ENCODE measurements around the gene TIMM17A.
"Not testable (repeated sequence)": the region's sequence is repeated elsewhere in the genome, so short reads cannot be mapped to it uniquely, and the experiment has no call there.

TIMM17A gene

DNA sequence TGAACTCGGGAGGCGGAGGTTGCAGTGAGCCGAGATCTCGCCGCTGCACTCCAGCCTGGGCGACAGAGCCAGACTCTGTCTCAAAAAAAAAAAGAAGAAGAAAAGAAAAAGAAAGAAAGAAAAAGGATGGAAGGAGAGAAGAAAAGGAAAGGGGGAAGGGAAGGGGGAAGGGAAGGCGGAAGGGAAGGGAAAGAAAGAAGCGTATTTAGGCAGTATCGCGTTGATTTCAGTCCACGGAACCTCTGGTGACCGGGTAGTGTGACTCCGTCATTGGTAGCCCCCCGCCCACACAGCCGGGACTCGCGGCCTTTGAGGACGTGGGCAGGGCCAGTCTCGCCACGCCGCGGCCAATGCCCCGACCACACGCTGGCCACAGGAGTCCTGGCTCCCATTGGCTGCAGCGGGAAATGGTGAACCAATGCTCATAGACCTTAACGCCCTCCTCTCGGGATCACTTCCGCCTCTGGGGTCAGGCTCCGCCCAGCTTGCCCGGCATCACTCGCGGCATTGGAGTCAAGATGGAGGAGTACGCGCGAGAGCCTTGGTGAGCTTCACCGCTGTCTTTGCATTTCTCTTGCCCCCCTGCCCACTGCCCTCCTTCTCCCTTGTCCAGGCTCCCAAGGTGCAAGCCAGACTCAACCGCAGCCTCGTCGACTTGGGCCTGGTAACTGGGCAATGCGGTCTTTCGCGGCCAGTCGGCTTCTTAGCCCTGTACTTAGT lies at the start of gene TIMM17A:
Gene TIMM17A, plus strand, starts transcription at position 495 of the 720 bp plus-strand sequence. Its CDS starts 24 bp downstream, at position 519.
- DNase-seq = peak; percentile 98

DNA sequence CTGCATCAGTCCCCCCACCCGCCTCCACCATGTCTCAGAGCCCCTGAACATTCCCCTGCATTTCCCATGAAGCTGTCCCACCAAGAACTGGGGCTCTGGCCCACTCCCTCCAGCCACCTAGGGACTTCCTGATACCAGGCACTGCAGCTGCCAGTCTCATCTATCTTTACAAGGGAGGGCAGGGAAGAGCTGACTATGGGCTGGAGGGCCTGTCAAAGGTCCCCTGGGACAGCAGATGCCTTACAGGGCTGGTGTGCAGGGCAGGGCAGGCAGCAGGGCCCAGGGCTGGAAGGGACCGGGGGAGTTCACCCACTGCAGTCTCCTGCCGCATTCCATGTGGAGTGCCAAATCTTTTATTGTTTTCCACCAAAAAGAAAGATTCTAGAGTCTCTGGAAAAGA lies 49.0 kb upstream of the TIMM17A start:
- no peak for DNase-seq

DNA sequence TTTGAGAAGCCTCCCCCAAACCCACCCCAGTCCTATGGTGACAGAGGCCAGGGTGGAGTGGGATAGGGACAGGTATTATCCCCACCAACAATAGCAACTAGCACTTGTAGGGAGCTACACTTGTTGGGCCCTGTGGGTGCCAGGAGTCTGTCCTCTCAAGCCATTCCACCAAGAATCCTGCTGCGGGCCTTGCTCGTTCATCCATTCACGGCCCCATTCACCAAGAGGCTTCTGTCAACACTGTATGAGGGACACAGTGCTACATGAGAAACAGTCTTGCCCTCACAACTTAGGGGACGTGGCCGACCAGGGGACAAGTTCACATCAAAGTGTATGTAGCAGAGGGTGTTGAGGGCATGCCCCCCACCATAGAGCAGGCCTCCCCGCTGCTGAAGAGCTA lies 47.7 kb upstream of the TIMM17A start:
- DNase-seq = no peak

DNA sequence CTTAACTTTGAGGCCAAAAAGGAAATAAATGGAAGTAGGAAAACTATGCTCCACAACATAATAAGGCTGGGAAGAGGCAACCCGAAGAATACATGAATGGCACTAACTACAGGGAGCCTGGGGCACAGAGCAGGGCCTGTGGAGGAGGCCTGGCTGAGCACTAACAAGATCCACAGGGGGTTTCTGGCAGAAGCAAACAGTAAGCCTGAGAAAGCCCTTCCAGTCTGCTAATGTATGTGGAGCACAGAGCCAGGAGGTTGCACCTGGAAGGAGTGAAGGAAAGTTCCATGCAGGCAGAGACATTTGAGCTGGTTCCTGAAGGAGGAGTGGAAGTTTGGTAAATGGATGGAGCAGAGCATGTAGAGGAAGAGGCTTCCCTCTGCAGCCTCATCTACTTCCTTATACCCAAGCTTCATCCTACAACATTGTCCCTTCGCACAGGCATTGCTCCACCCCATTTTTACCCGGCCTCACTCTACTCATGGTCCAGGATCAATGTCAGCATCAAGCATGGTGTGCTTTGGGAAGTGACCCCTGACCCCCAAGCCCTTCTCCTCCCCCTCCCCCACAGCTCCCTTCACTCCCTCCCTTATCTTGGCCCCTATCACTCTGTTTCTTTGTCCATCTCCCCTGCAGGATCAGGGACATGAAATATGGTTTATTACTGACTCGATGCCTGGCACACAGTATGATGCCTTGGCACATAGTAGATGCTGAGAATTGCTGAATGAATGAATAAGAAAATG lies 43.3 kb upstream of the TIMM17A start:
- no peak for DNase-seq

DNA sequence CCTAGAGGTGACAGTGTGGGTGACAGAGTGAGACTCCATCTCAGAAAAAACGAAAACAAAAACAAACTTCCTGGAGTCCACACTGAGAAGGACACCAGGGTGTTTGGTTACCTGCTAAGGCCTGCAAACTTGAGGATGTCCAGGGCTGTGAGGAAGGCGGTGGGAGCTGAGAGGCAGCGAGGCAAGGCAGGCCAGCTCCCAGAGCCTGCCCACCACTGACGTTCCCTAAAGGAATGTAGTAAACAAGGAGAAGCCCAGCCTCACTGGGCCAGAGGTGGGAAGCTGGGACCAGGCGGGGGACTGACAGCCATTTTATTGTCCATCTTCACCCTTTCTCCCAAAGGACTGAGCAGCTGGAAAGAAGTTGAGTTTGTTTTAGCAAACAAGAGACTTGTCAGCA lies 42.5 kb upstream of the TIMM17A start:
- DNase-seq = no peak

DNA sequence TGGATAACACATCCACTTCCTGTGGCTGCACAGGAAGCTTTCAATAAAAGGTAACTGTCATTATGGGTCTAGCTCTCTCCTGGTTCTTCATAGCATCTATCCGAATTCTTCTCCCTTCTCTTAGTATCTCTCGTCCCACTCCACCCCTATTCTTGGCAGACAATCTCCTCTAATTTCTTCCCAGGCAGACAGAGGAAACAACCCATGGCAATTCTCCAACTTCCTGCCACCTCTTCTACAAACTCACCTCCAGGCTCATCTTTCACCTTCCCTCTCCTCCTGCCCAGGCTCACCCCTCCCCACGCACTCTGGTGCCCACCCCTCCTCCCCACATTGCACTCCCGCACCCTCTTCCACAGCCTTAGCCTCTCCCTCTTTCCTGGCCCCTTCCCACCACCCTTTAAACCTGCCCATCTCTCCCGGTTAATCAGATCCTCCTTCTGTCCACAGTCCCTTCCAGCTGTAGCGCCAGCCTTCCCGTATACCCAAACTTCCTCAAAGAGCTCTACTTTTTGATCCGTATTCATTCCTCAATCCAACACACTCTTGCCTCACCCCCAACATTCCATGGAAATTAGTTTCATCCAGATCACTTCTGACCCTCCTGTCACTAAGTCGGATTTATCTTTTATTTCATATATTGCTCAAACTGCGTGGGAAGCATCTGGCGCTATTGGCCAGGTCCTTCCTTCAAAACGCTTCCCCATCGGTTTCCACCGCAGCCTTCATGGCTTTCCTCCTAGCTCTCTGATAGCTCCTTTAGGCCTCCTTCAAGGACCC lies 40.7 kb upstream of the TIMM17A start:
- no peak for DNase-seq

DNA sequence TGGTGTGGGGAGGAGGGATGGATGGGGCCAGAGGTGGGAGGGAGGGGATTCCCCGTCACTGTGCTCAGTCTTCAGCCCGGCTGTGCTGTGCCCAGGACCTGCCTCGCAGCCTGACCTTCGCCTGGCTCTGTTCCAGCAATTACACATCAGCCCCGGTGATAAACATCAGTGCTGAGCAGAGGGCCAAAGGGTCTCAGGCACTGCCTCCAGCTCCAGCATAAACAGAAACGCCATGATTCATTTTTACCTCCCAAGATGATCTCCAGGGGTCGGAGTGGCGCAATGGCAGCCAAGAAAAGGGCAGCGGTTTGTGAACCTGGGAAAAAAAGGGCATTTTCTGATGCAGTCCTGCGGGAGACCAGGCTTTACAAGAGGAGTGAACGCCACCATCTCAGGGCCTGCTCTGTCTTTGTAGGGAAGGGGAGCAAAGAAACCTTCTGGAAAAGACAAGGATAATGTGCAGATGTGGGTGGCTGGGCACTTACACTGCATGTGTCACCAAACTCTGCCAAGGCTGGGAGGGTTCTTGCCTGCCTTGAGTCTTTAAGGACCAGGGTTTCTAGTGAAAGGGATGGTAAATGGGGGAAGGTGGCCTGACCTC lies 38.6 kb upstream of the TIMM17A start:
- no peak for DNase-seq

DNA sequence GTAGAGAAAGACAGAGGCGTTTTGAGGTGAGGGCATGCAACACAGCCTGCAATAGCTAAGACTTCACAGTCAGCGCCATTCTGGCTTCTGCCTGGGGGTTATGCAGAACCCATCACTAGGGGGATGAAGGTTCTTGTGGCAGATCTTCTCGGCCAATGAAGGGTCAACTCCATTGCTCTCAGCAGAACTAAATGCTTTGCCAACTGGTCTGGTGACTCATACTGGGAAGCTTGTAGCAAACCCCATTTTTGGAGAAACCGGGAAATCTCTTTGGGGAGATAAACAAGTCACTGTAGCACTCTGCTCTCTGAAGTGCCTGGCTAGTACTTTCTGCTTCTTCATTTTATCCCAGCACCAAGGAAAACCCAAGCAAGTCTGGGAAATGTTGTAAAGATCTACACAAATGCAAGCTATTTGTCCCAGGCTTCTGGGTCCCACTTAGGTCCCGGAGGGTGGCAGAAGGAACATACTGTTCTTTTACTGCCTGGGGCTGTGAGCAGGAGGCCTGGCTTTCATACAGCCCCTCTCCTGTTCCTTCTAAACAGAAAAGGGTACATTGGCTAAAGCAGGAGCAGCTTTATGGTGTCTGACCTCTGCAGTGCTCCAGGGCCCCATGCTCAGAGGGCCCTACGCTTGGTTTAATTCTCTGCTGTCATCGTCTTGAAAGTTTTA lies 37.8 kb upstream of the TIMM17A start:
- no peak for DNase-seq

DNA sequence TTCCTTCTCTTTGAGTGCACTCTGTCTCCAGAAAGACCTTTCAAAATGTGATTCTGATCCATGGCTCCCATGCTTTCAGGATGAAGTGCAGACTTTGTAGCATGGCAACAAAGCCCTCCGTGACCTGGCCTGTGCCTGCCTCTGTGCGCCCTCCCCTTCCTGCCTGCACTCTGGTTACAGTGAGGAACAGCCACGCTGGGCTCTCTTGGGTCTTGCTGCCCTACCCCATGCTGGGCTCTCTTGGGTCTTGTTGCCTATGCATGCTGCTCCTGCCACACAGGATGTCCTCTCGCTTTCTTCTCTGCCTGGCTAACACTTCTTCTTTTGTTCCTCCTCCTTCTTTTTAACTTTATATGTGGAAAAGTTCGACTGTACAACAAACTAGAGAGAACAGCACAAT lies 37.0 kb upstream of the TIMM17A start:
- DNase-seq = no peak

DNA sequence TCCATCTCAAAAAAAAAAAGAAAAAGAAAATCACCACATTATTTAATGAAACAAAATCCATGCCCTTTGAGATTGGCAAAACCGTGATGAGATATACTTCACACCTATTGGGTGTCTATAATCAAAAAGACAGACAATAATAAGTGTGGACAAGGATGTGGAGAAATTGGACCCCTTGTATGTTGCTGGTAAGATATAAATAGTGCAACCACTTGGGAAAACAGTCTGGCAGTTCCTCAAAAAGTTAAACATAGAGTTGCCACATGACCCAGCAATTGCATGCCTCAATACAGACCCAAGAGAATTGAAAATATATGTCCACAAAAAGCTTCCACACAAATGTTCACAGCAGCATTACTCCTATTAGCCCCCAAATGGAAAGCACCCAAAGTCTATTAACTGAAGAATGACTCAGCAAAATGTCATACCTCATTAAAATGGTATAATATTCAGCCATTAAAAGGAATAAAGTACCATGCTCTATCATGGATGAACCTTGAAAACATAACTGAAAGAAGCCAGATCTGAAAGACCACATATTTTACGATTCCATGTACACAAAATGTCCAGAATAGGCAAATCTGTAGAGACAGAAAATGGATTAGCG lies 33.2 kb upstream of the TIMM17A start:
- DNase-seq = no peak

DNA sequence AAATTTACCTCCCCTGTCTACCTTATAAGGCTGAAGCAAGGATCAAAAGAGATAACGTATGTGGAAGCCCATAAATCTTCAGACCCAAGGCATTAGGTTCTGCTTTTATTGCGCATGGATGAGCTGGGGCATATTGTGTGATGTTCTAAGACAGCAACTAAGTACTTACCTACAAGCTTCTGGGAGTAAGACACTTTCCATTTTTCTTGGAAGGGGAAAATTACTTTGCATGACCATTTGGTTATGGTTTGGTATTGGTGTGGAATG lies 30.1 kb upstream of the TIMM17A start:
- no peak for DNase-seq

DNA sequence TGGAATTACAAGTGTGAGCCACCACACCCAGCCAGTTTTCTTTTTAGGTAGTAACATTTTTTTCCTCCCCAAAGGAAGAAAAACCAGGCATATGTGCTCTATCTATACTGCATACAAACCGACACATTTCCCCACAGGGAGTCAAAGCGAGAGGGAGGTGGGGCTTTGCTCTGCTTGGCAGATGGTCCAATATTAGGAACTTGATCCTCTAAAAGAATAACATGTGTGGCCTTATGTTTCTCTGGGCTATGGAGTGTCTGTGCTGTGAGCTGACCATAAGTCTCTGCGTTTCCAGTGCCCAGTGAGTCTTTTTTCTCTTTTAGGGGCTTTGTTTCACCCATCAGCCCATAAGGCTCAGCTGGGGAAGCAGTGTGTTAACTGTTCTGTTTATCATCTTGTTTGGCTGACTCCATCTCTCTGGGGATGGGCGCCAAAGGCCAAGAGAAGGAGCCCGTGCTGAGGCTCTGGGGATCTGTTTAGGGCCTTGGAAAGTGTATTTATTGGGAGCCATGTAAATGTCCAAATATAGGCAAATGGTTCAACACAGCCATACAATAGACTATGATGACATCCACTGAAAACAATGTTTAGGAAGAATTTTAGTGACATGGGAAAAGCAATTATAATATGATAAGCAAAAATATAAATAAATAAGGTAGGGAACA lies 29.2 kb upstream of the TIMM17A start:
- no peak for DNase-seq

DNA sequence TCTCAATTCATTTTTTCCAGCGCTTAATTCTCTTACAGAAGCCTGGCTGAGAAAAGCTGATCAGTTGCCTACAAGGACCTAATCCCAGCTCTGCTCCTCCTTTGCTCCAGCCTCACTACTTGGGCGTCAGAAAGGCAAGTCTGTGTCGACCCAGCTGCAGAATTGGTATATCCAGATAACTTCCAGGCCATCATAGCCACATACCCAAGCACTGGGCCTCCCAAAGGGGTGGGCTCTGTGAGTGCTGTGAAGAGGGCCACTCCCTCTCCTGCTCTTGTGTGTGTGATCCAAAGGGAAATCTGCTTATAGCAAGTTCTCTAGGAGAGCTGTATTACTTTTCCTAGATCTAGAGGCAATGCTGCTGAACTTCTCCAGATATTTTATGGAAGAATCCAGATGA lies 27.0 kb upstream of the TIMM17A start:
- DNase-seq = no peak

DNA sequence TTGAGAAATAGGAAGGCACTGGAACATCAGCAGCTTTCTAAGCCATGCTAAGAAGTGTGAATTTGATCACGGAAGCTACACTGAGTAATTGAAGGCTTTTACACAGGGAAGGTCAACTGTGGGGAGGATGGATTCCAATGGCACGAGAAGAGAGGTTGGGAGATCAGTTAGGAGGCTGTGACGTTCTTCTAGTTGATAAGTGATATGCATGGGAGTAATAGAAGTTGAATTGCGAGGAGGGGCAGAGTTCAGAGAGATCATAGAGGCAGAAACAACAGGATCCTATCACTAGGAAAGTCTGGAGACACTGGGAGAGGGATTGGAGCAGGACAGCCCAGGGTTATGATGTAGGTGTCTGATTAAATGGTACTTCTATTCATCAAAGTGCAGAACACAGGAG lies 25.2 kb upstream of the TIMM17A start:
- DNase-seq = no peak

DNA sequence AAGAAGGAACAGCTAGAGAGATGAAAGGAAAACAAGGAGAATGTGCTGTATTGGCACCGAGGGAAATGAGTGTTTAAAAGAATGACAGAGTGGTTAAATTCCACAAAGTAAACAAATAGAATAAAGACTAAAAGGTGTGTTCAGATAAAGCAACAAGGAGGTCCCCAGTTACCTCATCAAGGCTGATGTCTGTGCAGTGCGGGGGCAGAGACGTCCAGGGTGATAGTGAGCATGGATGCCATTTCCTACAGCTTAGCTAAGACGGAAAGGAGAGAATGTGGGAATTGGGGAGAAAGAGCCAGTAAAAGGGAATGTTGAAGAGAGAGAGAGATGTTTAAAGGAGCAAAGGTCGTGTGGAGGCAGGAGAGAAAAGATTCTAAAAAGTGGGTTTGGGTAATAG lies 24.5 kb upstream of the TIMM17A start:
- DNase-seq = no peak

DNA sequence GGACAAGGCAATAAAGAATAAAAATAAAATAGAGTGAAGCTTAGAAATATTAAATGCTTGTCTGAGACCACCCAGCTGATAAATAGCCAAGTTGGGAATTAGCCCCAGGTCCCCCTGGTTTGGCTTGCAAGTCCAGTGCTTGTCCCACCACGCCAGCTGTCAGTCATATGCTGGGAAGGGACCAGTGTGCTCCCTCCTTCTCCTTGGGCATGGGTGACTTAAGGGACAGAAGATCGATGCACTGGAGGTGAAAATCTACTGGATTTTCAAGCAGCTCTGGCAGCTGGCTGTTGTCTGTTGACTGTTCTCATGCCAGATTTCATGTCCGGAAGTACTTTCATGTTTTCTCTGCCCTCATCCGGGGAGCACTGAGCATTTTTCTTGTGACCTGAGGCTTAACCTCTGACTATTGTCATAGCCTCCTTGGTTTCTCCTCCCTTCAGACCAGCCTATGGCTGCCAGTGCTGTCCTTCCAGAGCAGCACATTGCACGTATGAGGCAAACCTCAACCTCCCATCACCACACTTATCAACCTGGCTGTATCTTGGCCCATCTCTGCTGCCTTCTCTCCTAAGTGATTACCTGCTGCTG lies 21.4 kb upstream of the TIMM17A start:
- no peak for DNase-seq

DNA sequence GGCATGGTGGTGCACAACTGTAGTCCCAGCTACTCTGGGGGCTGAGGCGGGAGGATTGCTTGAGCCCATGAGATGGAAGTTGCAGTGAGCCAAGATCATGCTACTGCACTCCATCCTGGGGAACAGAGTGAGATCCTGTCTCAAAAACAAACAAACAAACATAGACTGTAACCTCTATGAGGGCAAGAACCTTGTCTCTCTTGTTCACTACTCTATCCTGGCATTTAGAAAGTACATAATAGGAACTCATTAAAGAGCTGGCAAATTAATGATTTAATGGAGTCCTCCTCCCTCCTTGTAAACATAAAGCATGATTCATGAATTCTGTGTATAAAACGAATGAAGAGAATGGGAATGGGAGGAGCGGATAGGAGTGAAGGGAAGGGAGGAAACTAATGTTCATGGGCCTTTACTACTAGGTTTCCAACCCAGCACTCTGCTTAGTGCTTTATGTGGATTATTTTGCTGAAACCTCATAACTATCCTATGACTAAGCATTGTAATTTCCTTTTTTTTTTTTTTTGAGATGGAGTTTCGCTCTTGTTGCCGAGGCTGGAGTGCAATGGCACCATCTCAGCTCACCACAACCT lies 17.6 kb upstream of the TIMM17A start:
- DNase-seq = no peak

DNA sequence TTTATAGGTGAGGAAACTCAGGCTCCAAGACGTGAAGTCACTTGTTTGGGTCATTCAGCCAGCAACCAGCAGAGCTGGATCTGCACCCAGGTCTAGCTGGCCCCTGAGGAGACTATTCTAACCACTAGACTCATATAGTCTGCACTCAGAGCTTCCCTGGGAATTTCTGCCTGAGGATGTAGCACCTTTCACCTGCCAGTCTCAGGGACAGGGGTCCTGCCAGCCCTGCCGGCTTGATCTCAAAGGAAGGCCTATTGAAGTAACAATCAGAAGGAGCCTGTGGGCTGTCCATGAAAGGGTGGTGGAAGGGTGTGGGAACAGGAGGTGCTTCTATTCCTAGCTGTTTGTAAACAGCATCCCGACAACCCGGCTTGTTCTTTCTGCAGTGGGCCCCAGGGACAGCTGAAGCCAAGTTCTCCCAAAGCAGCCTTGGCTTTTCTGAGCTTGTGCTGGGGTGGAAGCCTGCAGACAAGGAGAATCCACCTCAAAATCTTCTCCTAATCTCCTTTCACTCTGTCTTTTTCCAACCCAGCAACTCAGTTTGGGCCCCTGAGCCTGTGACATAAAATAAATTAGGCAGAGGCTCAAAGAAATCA lies 16.8 kb upstream of the TIMM17A start:
- DNase-seq = no peak

DNA sequence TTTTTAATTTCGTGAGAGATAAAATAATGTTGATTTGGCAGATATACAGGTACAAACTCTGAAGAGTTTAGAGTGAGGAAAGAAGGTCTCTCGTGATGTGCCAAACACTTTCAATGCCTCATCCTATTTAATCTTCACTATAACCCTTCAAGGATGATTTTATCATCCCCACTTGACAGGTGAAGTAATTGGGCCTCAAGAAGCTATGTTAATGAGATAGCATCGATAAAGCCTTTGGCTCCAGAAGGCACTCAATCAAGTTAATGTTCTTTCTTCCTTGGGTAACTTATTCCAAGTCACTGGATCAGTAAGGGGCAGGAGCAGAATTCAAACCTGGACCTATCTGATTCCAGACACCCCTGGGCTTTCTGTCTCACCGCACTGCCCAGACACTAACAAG lies 16.2 kb upstream of the TIMM17A start:
- no peak for DNase-seq

DNA sequence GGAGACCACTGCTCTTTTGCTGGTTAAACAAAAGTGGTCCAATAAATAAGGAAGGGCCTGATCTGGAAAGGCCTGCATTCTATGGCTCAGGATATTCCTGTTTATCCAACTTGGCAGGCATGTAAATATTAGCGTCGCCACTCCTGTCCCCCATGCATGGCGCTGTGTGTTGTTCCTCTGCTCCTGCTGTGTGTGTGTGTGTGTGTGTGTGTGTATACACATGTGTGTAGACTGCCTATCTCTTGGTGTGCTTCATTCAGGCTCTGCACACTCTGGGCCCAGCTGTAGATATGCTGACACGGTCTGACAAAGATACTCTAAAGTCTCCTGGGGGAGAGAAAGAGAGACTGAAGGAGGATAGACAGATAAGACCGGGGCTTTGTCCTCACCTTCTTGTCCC lies 15.7 kb upstream of the TIMM17A start:
- DNase-seq = no peak

DNA sequence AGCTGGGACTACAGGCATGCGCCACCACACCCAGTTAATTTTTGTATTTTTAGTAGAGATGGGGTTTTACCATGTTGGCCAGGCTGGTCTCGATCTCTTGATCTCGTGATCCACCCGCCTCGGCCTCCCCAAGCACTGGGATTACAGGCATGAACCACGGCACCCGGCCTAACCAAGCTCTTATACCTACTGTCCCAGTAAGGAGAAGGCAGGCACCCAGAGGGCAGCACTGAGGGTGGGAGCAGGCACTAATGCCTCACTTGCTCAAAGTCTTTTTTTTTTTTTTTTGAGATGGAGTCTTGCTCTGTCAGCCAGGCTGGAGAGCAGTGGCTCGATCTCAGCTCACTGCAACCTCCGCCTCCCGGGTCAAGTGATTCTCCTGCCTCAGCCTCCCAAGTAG lies 15.0 kb upstream of the TIMM17A start:
- not testable (repeated sequence) for DNase-seq

Data from activated CD4-positive, alpha-beta T cell treated with anti-CD3 and anti-CD28 coated beads, Interleukin-10, Interleukin-2, amounts not matched to agents 100 ng/mL and 50 ng/mL, durations not matched to agents 16 hours and 8 hours (primary cell).